H1 (cell line): ENCODE data around the gene CST6. TPM values are rescaled to one million over a fixed set of nuclear protein-coding genes. Genes with fewer than 3 reads are reported as not detected.

Experiments used
- CTCF ChIA-PET: fragments of 300-600 bp; sonication (Branson Sonifier 250); formaldehyde crosslinking; loops from one replicate; lab custom pipeline; 2021; ENCODE audit not compliant: partially characterized antibody; lab: Charles Lee
- POLR2A ChIA-PET: fragments of 300-600 bp; sonication (Branson Sonifier 250); formaldehyde crosslinking; loops from one replicate; lab custom pipeline; 2021; ENCODE audit warnings: inconsistent platforms; ENCODE audit not compliant: partially characterized antibody; lab: Charles Lee
- DNase-seq, 2 experiments: peaks; one replicate each; pipeline versions ENCODE4 v3.0.0 to v3.0.0-alpha.2; 2010 to 2022; ENCODE audit warnings: low spot score in 2 of 2, low read depth in 1 of 2, mixed read lengths in 1 of 2
- FAIRE-seq: peaks from 2 replicates; lab custom pipeline; 2011; peaks lifted over from hg19 to GRCh38; lab: Jason Lieb, UNC
- H2AFZ ChIP-seq: 2 replicates; pipeline ENCODE4 v1.8.1; 2012; ENCODE audit warnings: low read length, inconsistent platforms
- H2AK5ac ChIP-seq: 2 replicates; pipeline ENCODE4 v1.6.1; 2013; ENCODE audit warnings: low read depth, low read length
- H2BK120ac ChIP-seq: replicated peaks from 2 replicates; pipeline ENCODE3; 2013; ENCODE audit warnings: low read depth, low read length, inconsistent platforms
- H2BK12ac ChIP-seq: 2 replicates; pipeline ENCODE4 v1.6.1; 2013; ENCODE audit warnings: low read depth, low read length
- H2BK15ac ChIP-seq: 2 replicates; pipeline ENCODE4 v1.6.1; 2013; ENCODE audit warnings: low read length
- H2BK20ac ChIP-seq: 2 replicates; pipeline ENCODE4 v1.6.1; 2013; ENCODE audit warnings: low read length
- H2BK5ac ChIP-seq: 2 replicates; pipeline ENCODE4 v1.6.1; 2013; ENCODE audit warnings: low read depth, low read length
- H3K14ac ChIP-seq: 2 replicates; pipeline ENCODE4 v1.6.1; 2013; ENCODE audit warnings: inconsistent platforms; ENCODE audit not compliant: insufficient read length
- H3K18ac ChIP-seq: 2 replicates; pipeline ENCODE4 v1.6.1; 2013; ENCODE audit warnings: low read length; ENCODE audit errors: extremely low read depth
- H3K23ac ChIP-seq: 2 replicates; pipeline ENCODE4 v1.6.1; 2013; ENCODE audit warnings: inconsistent platforms; ENCODE audit not compliant: insufficient read length
- H3K23me2 ChIP-seq: 2 replicates; pipeline ENCODE4 v1.6.1; 2013; ENCODE audit warnings: low read depth, low read length
- H3K27ac ChIP-seq: 2 replicates; pipeline ENCODE4 v1.6.1; 2011; ENCODE audit warnings: low read depth, low read length, inconsistent platforms
- H3K27me3 ChIP-seq, 4 experiments: replicated peaks in 1 of 4; 1 replicate in 1 of 4; 2 replicates in 3 of 4; pipeline versions ENCODE4 v1.6.1 to v1.8.1; 2011 to 2013; ENCODE audit warnings: low read length in 3 of 4, mild to moderate bottlenecking in 3 of 4, inconsistent platforms in 2 of 4, mixed read lengths in 2 of 4, moderate library complexity in 1 of 4; ENCODE audit not compliant: control insufficient read depth in 3 of 4, insufficient read depth in 3 of 4; ENCODE audit errors: extremely low read depth in 1 of 4
- H3K36me3 ChIP-seq, 4 experiments: 2 replicates each; pipeline versions ENCODE4 v1.6.1 to v1.8.1; 2011 to 2013; ENCODE audit warnings: mild to moderate bottlenecking in 4 of 4, low read length in 3 of 4, moderate library complexity in 2 of 4, control low read depth in 1 of 4, inconsistent platforms in 1 of 4; ENCODE audit not compliant: insufficient read depth in 4 of 4, control insufficient read depth in 2 of 4
- H3K4ac ChIP-seq: replicated peaks from 2 replicates; pipeline ENCODE3; 2013; ENCODE audit warnings: low read length, low read depth, mixed read lengths, inconsistent platforms; ENCODE audit not compliant: insufficient read length
- H3K4me1 ChIP-seq, 4 experiments: replicated peaks in 1 of 4; 1 replicate in 1 of 4; 2 replicates in 3 of 4; pipeline versions ENCODE4 v1.6.1 to v1.8.1; 2011 to 2013; ENCODE audit warnings: low read length in 3 of 4, inconsistent platforms in 2 of 4, mixed read lengths in 1 of 4; ENCODE audit not compliant: insufficient read depth in 4 of 4, control insufficient read depth in 3 of 4
- H3K4me2 ChIP-seq, 2 experiments: 2 replicates each; pipeline versions ENCODE4 v1.6.1 to v1.8.1; 2011 to 2013; ENCODE audit warnings: low read depth in 2 of 2, low read length in 2 of 2, control low read depth in 1 of 2, inconsistent platforms in 1 of 2, mild to moderate bottlenecking in 1 of 2; ENCODE audit not compliant: insufficient read depth in 1 of 2
- H3K4me3 ChIP-seq, 4 experiments: fragments of 200-600, 300-600 bp in 1 of 4; sonication (generic), shearing (Covaris generic), sonication (Bioruptor Twin) in 1 of 4; 2 replicates each; pipeline versions ENCODE4 v1.5.1 to v1.8.1; 2011 to 2016; ENCODE audit warnings: low read length in 4 of 4, low read depth in 3 of 4, control low read depth in 2 of 4, inconsistent platforms in 2 of 4, mild to moderate bottlenecking in 2 of 4, mixed read lengths in 1 of 4, moderate library complexity in 1 of 4; ENCODE audit not compliant: insufficient read depth in 2 of 4; ENCODE audit errors: extremely low read depth in 1 of 4
- H3K56ac ChIP-seq: replicated peaks from 2 replicates; pipeline ENCODE3; 2013; ENCODE audit warnings: low read depth, mild to moderate bottlenecking, mixed read lengths, low read length, inconsistent platforms; ENCODE audit not compliant: insufficient read length
- H3K79me1 ChIP-seq: 2 replicates; pipeline ENCODE4 v1.6.1; 2013; ENCODE audit warnings: low read depth, low read length, control low read depth
- H3K79me2 ChIP-seq, 2 experiments: 2 replicates each; pipeline versions ENCODE4 v1.6.1 to v1.8.1; 2012 to 2013; ENCODE audit warnings: low read length in 2 of 2, mild to moderate bottlenecking in 2 of 2, inconsistent platforms in 1 of 2; ENCODE audit not compliant: insufficient read depth in 2 of 2, control insufficient read depth in 1 of 2
- H3K9ac ChIP-seq, 4 experiments: replicated peaks in 1 of 4; 1 replicate in 1 of 4; 2 replicates in 3 of 4; pipeline versions ENCODE4 v1.6.1 to v1.8.1; 2011 to 2013; ENCODE audit warnings: low read depth in 3 of 4, low read length in 3 of 4, control low read depth in 2 of 4, mild to moderate bottlenecking in 2 of 4, moderate library complexity in 2 of 4, inconsistent platforms in 1 of 4; ENCODE audit errors: extremely low read depth in 1 of 4
- H3K9me3 ChIP-seq, 2 experiments: 2 replicates each; pipeline versions ENCODE4 v1.6.1 to v1.8.1; 2012 to 2013; ENCODE audit warnings: mild to moderate bottlenecking in 2 of 2, moderate library complexity in 2 of 2, control low read depth in 1 of 2, inconsistent platforms in 1 of 2, low read depth in 1 of 2, low read length in 1 of 2, mixed read lengths in 1 of 2; ENCODE audit not compliant: insufficient read depth in 2 of 2
- H4K20me1 ChIP-seq, 2 experiments: replicated peaks in 1 of 2; 2 replicates each; pipeline versions ENCODE3 to v1.8.1; 2011 to 2013; ENCODE audit warnings: inconsistent platforms in 2 of 2, low read length in 2 of 2, mild to moderate bottlenecking in 1 of 2; ENCODE audit not compliant: insufficient read depth in 2 of 2, control insufficient read depth in 1 of 2
- H4K5ac ChIP-seq: 2 replicates; pipeline ENCODE4 v1.6.1; 2013; ENCODE audit warnings: low read length, low read depth, mixed read lengths, inconsistent platforms; ENCODE audit not compliant: insufficient read length
- H4K8ac ChIP-seq: 2 replicates; pipeline ENCODE4 v1.8.0; 2013; ENCODE audit warnings: mild to moderate bottlenecking, moderate library complexity, low read length, inconsistent platforms; ENCODE audit not compliant: insufficient read depth; ENCODE audit errors: extremely low read depth
- H4K91ac ChIP-seq: replicated peaks from 2 replicates; pipeline ENCODE3; 2013; ENCODE audit warnings: low read length, mixed read lengths, inconsistent platforms; ENCODE audit not compliant: insufficient read length
- CTBP2 ChIP-seq: IDR thresholded peaks from 2 replicates; pipeline ENCODE4 v1.7.0; 2011; ENCODE audit warnings: borderline replicate concordance, mild to moderate bottlenecking, moderate library complexity, mixed read lengths, low read length; ENCODE audit not compliant: insufficient read depth, insufficient read length
- E2F6 ChIP-seq: IDR thresholded peaks from 2 replicates; pipeline ENCODE4 v1.6.1; 2012; ENCODE audit warnings: inconsistent platforms
- EZH2 ChIP-seq: fragments of 200-600 bp; sonication (generic); IDR thresholded peaks from 2 replicates; pipeline ENCODE4 v1.7.1; 2012; ENCODE audit warnings: low read depth, mild to moderate bottlenecking, moderate library complexity, low read length, inconsistent platforms; ENCODE audit not compliant: severe bottlenecking
- HDAC6 ChIP-seq: IDR thresholded peaks from one replicate; pipeline ENCODE4 v1.7.1; 2012; ENCODE audit warnings: low read depth, mild to moderate bottlenecking, inconsistent platforms, low read length, moderate library complexity
- MAX ChIP-seq: IDR thresholded peaks from 2 replicates; pipeline ENCODE4 v1.6.1; 2012; ENCODE audit warnings: inconsistent platforms
- POLR2A ChIP-seq, 2 experiments: IDR thresholded peaks; 1 replicate in 1 of 2; 2 replicates in 1 of 2; pipeline ENCODE4 v1.6.1; 2011; ENCODE audit warnings: low read depth in 2 of 2, low read length in 2 of 2, mild to moderate bottlenecking in 2 of 2; ENCODE audit errors: control extremely low read depth in 1 of 2
- POU5F1 ChIP-seq: IDR thresholded peaks from 2 replicates; pipeline ENCODE4 v1.6.1; 2011; ENCODE audit warnings: low read depth, mild to moderate bottlenecking, low read length, moderate library complexity
- SIRT6 ChIP-seq: IDR thresholded peaks from one replicate; pipeline ENCODE4 v1.7.1; 2012; ENCODE audit warnings: low read length, inconsistent platforms
- SP1 ChIP-seq: IDR thresholded peaks from 2 replicates; pipeline ENCODE4 v1.6.1; 2011; ENCODE audit warnings: low read depth, low read length
- TAF1 ChIP-seq: IDR thresholded peaks from 2 replicates; pipeline ENCODE4 v1.6.1; 2011; ENCODE audit warnings: mild to moderate bottlenecking, low read depth, low read length
- YY1 ChIP-seq: IDR thresholded peaks from 2 replicates; pipeline ENCODE4 v1.6.1; 2011; ENCODE audit warnings: low read depth, mild to moderate bottlenecking, low read length
- WGBS, 2 experiments: shearing (Covaris generic) in 1 of 2; methylation state at CpG; one replicate each; pipeline versions ENCODE4 v1.1.6 to v1.1.7; 2013 to 2015; ENCODE audit warnings: low lambda C conversion rate in 2 of 2, mixed read lengths in 2 of 2, inconsistent platforms in 1 of 2, low coverage in 1 of 2, missing lambda C conversion rate in 1 of 2; ENCODE audit not compliant: insufficient replicate concordance in 2 of 2, insufficient coverage in 1 of 2, insufficient read length in 1 of 2; ENCODE audit errors: extremely low coverage in 1 of 2, missing lambda C conversion rate in 1 of 2; 5-methylcytosine and 5-hydroxymethylcytosine counted together
- polyA plus RNA-seq, 7 experiments: library from polyadenylated mRNA; depleted of rRNA in 3 of 7; stranded (reverse) in 5 of 7; unstranded in 2 of 7; fragments of >200 nt in 5 of 7; fragments of 200-250 nt in 2 of 7; gene quantifications; 1 replicate in 5 of 7; 2 replicates in 1 of 7; 4 replicates in 1 of 7; pipeline versions ENCODE4 v1.2.1 to v1.2.3, GENCODE V29; 2011 to 2013; ENCODE audit warnings: missing spikeins in 2 of 7, mixed read lengths in 2 of 7
- total RNA-seq: library from RNA; stranded (reverse); fragmentation: NEBNext Ultra II Directional; extraction: Animal tissue kit (Norgen Biotek cat#: 25700); gene quantifications from 2 replicates; pipeline ENCODE4 v1.2.1, GENCODE V29; 2021
- TF ChIP-seq, protein P1 (sequence below): IDR thresholded peaks from 2 replicates; pipeline ENCODE4 v1.6.1; 2011; ENCODE audit warnings: low read length, improper control_type of control experiment

CST6 gene
- total and polyA plus RNA-seq, 2 of the 8 experiments (the other 6 are each of a cell fraction or from before 2014, with no cell fraction given) = 1.6 to 7.6 TPM

- peaks cover 6% of the 10 kb centered on the region; the same call in 1 of the 2 replicates for H3K23me2 ChIP-seq
- peaks cover 0 to 11% of the 10 kb centered on the region in 2 experiments for H4K20me1 ChIP-seq
- no peak overlapping the region for H3K14ac ChIP-seq
- no peak overlapping the region for H3K23ac ChIP-seq
- CTCF ChIA-PET = interaction anchor here (0.8 to 12.0 kb wide), 4 partner anchors 9 to 170 kb away, joined by 3 to 144 read pairs (median 4); no protein-coding TSS in a partner anchor
- H3K9me3 ChIP-seq = no peaks in the 10 kb centered on the region
- TF ChIP-seq SP1 (no peak), CTBP2 (no peak), POLR2A (IDR thresholded peaks at IDR 0.05; ENCODE audit: control extremely low read depth in 1 of 2, low read depth in 2 of 2, low read length in 2 of 2) (no peak), SIRT6 (no peak), TAF1 (no peak), HDAC6 (no peak), EZH2 (no peak), YY1 (no peak), MAX (no peak), E2F6 (no peak), POU5F1 (no peak)
- TF ChIP-seq, protein P1, sequence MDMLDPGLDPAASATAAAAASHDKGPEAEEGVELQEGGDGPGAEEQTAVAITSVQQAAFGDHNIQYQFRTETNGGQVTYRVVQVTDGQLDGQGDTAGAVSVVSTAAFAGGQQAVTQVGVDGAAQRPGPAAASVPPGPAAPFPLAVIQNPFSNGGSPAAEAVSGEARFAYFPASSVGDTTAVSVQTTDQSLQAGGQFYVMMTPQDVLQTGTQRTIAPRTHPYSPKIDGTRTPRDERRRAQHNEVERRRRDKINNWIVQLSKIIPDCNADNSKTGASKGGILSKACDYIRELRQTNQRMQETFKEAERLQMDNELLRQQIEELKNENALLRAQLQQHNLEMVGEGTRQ = no peak
- H2BK20ac ChIP-seq = no peak overlapping the region
- no peak overlapping the region for H2AK5ac ChIP-seq
- WGBS, 2 experiments = 85% methylated on average over 7 of the region's 7 CpGs; no CpG with 5 or more reads in 1 of the 2 experiments
- no peak overlapping the region for H4K5ac ChIP-seq
- no peak overlapping the region for H2BK5ac ChIP-seq
- no peak overlapping the region for H3K18ac ChIP-seq
- H4K8ac ChIP-seq = no peak overlapping the region
- no peaks in the 10 kb centered on the region for H3K27me3 ChIP-seq
- H3K4me2 ChIP-seq = no peak overlapping the region
- POLR2A ChIA-PET = interaction anchor here (0.6 to 13.4 kb wide), 4 partner anchors 11 to 367 kb away, joined by 3 to 150 read pairs (median 3); partner anchors contain the start of genes CST6 and PACS1
- FAIRE-seq (no peak), DNase-seq (no peak)
- peaks cover 10 to 23% of the 10 kb centered on the region in 2 experiments for H3K79me2 ChIP-seq
- peaks cover 43 to 70% (median 60%) of the 10 kb centered on the region in 4 experiments for H3K36me3 ChIP-seq
- no peak overlapping the region for H2BK12ac ChIP-seq
- H3K79me1 ChIP-seq = peaks cover 10% of the 10 kb centered on the region
- no peak overlapping the region for H3K56ac ChIP-seq
- no peak overlapping the region for H3K4ac ChIP-seq
- H2BK120ac ChIP-seq = no peak overlapping the region
- H2AFZ ChIP-seq = no peak overlapping the region
- no peak overlapping the region for H3K27ac ChIP-seq
- no peak overlapping the region for H3K4me3 ChIP-seq
- no peak overlapping the region for H4K91ac ChIP-seq
- H2BK15ac ChIP-seq = no peak overlapping the region
- no peak overlapping the region for H3K9ac ChIP-seq
- H3K4me1 ChIP-seq = peaks cover 0 to 7% (median 4%) of the 10 kb centered on the region in 4 experiments; a peak in 5 of 7 replicates
Observed at GRCh38 chr11:66056501-66056900, 44.7 kb downstream of the CST6 start.
